Keratinocyte (primary cell): ENCODE results near the gene GTF3C5. TPM values are rescaled to one million over a fixed set of nuclear protein-coding genes. Genes with fewer than 3 reads are reported as not detected.

Experiments
- DNase-seq: peaks from one replicate; pipeline ENCODE4 v3.0.0-alpha.2; 2011; ENCODE audit warnings: low read depth, missing footprints, low spot score
- FAIRE-seq: peaks from 2 replicates; lab custom pipeline; 2011; peaks lifted over from hg19 to GRCh38; lab: Jason Lieb, UNC
- H2AFZ ChIP-seq: 2 replicates; pipeline ENCODE4 v1.6.0; 2012; ENCODE audit warnings: low read length, control low read depth, inconsistent platforms; ENCODE audit not compliant: control insufficient read depth
- H3K27ac ChIP-seq: 2 replicates; pipeline ENCODE4 v1.5.1; 2011; ENCODE audit warnings: low read length; ENCODE audit not compliant: control insufficient read depth, insufficient read depth
- H3K27me3 ChIP-seq: 3 replicates; pipeline ENCODE4 v1.6.0; 2011; ENCODE audit warnings: low read length; ENCODE audit not compliant: control insufficient read depth, insufficient read depth; ENCODE audit errors: extremely low read depth
- H3K36me3 ChIP-seq, 2 experiments: 2 replicates in 1 of 2; 3 replicates in 1 of 2; pipeline ENCODE4 v1.5.1; 2011; ENCODE audit warnings: low read length in 2 of 2, mild to moderate bottlenecking in 1 of 2; ENCODE audit not compliant: control insufficient read depth in 2 of 2, insufficient read depth in 2 of 2; ENCODE audit errors: extremely low read depth in 1 of 2
- H3K4me1 ChIP-seq: 3 replicates; pipeline ENCODE4 v1.5.1; 2011; ENCODE audit warnings: low read length; ENCODE audit not compliant: control insufficient read depth, insufficient read depth; ENCODE audit errors: extremely low read depth
- H3K4me2 ChIP-seq: 3 replicates; pipeline ENCODE4 v1.6.0; 2011; ENCODE audit warnings: low read depth, low read length; ENCODE audit not compliant: control insufficient read depth, insufficient read depth; ENCODE audit errors: extremely low read depth
- H3K4me3 ChIP-seq, 3 experiments: fragments of 200-600 bp in 1 of 3; sonication (generic) in 1 of 3; 2 replicates in 2 of 3; 3 replicates in 1 of 3; pipeline ENCODE4 v1.5.1; 2011 to 2016; ENCODE audit warnings: low read length in 3 of 3, mild to moderate bottlenecking in 3 of 3, control low read depth in 2 of 3, inconsistent platforms in 1 of 3, low read depth in 1 of 3, mixed read lengths in 1 of 3, mixed run types in 1 of 3, moderate library complexity in 1 of 3; ENCODE audit not compliant: control insufficient read depth in 2 of 3, insufficient read depth in 2 of 3; ENCODE audit errors: extremely low read depth in 1 of 3
- H3K79me2 ChIP-seq: 2 replicates; pipeline ENCODE4 v1.6.0; 2012; ENCODE audit warnings: low read length; ENCODE audit not compliant: control insufficient read depth, insufficient read depth
- H3K9ac ChIP-seq: 3 replicates; pipeline ENCODE4 v1.6.0; 2011; ENCODE audit warnings: low read length; ENCODE audit not compliant: control insufficient read depth, insufficient read depth; ENCODE audit errors: extremely low read depth
- H3K9me1 ChIP-seq: 3 replicates; pipeline ENCODE4 v1.6.0; 2011; ENCODE audit warnings: low read length; ENCODE audit not compliant: control insufficient read depth, insufficient read depth; ENCODE audit errors: extremely low read depth
- H3K9me3 ChIP-seq: 2 replicates; pipeline ENCODE4 v1.5.1; 2012; ENCODE audit warnings: low read depth, low read length; ENCODE audit not compliant: control insufficient read depth
- H4K20me1 ChIP-seq: 3 replicates; pipeline ENCODE4 v1.6.0; 2011; ENCODE audit warnings: low read length; ENCODE audit not compliant: control insufficient read depth, insufficient read depth; ENCODE audit errors: extremely low read depth
- CTCF ChIP-seq, 3 experiments: IDR thresholded peaks in 1 of 3; conservative IDR thresholded peaks in 1 of 3; optimal IDR thresholded peaks in 1 of 3; 2 replicates in 2 of 3; 3 replicates in 1 of 3; pipeline versions ENCODE3 to v1.5.1; 2011; ENCODE audit warnings: low read length in 3 of 3, mild to moderate bottlenecking in 3 of 3, moderate library complexity in 2 of 3, control low read depth in 1 of 3, inconsistent platforms in 1 of 3; ENCODE audit not compliant: insufficient read depth in 2 of 3; ENCODE audit errors: extremely low read depth in 1 of 3
- EZH2 ChIP-seq: IDR thresholded peaks from one replicate; pipeline ENCODE4 v1.6.1; 2012; ENCODE audit warnings: inconsistent platforms, mild to moderate bottlenecking, low read length, moderate library complexity
- dilution Hi-C: fragments of 300-500 bp; cut with MboI; formaldehyde crosslinking; loops from one replicate; pipeline ENCODE4 v1.7.0; 2020; ENCODE audit warnings: low sequenced_read_pairs; ENCODE audit not compliant: extremely low pct_ligation_motif_present
- polyA plus RNA-seq, 5 experiments: library from polyadenylated mRNA; depleted of rRNA in 3 of 5; stranded (reverse) in 3 of 5; stranded (forward) in 1 of 5; unstranded in 1 of 5; fragments of >200 nt; gene quantifications; 1 replicate in 1 of 5; 2 replicates in 3 of 5; 3 replicates in 1 of 5; pipeline versions ENCODE4 v1.2.1 to v1.2.3, GENCODE V29; 2011 to 2012; ENCODE audit warnings: missing spikeins in 2 of 5, low read depth in 1 of 5, low replicate concordance in 1 of 5

The GTF3C5 gene
- polyA plus RNA-seq, 1 donor (not counting 4 experiments of a cell fraction or from before 2014, with no cell fraction given) = 37.2 TPM

- peaks cover 47% of the 10 kb centered on the region for H3K27me3 ChIP-seq
- no peaks in the 10 kb centered on the region for H3K9me1 ChIP-seq
- H3K36me3 ChIP-seq = no peaks in the 10 kb centered on the region
- dilution Hi-C loops = no loop called here
- no peak overlapping the region for H3K4me2 ChIP-seq
- H3K79me2 ChIP-seq = no peaks in the 10 kb centered on the region
- no peaks in the 10 kb centered on the region for H3K9me3 ChIP-seq
- H3K9ac ChIP-seq = no peak overlapping the region
- no peak overlapping the region for H3K4me3 ChIP-seq
- FAIRE-seq (no peak), DNase-seq (no peak)
- H2AFZ ChIP-seq = no peak overlapping the region
- no peak overlapping the region for H3K27ac ChIP-seq
- TF ChIP-seq CTCF (optimal IDR thresholded peaks at IDR 0.05 in 1 of 3, IDR thresholded peaks at IDR 0.05 in 1 of 3, conservative IDR thresholded peaks at IDR 0.05 in 1 of 3; ENCODE audit: extremely low read depth in 1 of 3, insufficient read depth in 2 of 3, low read length in 3 of 3) (no peak), EZH2 (no peak)
- H4K20me1 ChIP-seq = no peaks in the 10 kb centered on the region
- H3K4me1 ChIP-seq = peaks cover 8% of the 10 kb centered on the region
Measured at GRCh38 chr9:132988244-132989013, 42.4 kb upstream of the GTF3C5 start.

- Histone ChIP-seq H2AFZ (no peak overlapping the region), H3K4me1 (peaks cover 14% of the 10 kb centered on the region), H4K20me1 (no peaks in the 10 kb centered on the region), H3K36me3 (no peaks in the 10 kb centered on the region), H3K27me3 (peaks cover 47% of the 10 kb centered on the region), H3K4me2 (no peak overlapping the region), H3K9me1 (no peaks in the 10 kb centered on the region), H3K9ac (no peak overlapping the region), H3K9me3 (no peaks in the 10 kb centered on the region), H3K79me2 (no peaks in the 10 kb centered on the region), H3K4me3 (no peak overlapping the region), H3K27ac (no peak overlapping the region)
- dilution Hi-C loops = no loop called here
- no peak for DNase-seq
- no peak for FAIRE-seq
- TF ChIP-seq EZH2 = no peak
- TF ChIP-seq CTCF (optimal IDR thresholded peaks at IDR 0.05 in 1 of 3, IDR thresholded peaks at IDR 0.05 in 1 of 3, conservative IDR thresholded peaks at IDR 0.05 in 1 of 3; ENCODE audit: extremely low read depth in 1 of 3, insufficient read depth in 2 of 3, low read length in 3 of 3) = no peak
Measured at GRCh38 chr9:132989014-132989310, 41.8 kb upstream of the GTF3C5 start.
